Nephron (organoid): ENCODE results near the gene ZBTB24.

Experiments used
- H3K27ac Mint-ChIP-seq, 3 experiments: 2 replicates each; pipeline ENCODE4 v1.8.0; 2020; ENCODE audit warnings: mixed read lengths in 3 of 3, mild to moderate bottlenecking in 2 of 3, moderate library complexity in 1 of 3
- H3K27me3 Mint-ChIP-seq: 2 replicates; pipeline ENCODE4 v1.8.0; 2021; ENCODE audit warnings: low read depth, mild to moderate bottlenecking, moderate library complexity, mixed read lengths
- H3K36me3 Mint-ChIP-seq: 2 replicates; pipeline ENCODE4 v1.8.0; 2020; ENCODE audit warnings: low read depth, mixed read lengths
- H3K4me1 Mint-ChIP-seq: 2 replicates; pipeline ENCODE4 v1.8.0; 2020; ENCODE audit warnings: mixed read lengths
- H3K4me3 Mint-ChIP-seq, 3 experiments: 2 replicates each; pipeline ENCODE4 v1.8.0; 2020; ENCODE audit warnings: mild to moderate bottlenecking in 3 of 3, mixed read lengths in 3 of 3, moderate library complexity in 2 of 3
- H3K9me3 Mint-ChIP-seq: 2 replicates; pipeline ENCODE4 v1.8.0; 2020; ENCODE audit warnings: mixed read lengths
- CTCF ChIP-seq, 3 experiments: fragments of 200-600 bp; sonication (generic); IDR thresholded peaks; one replicate each; pipeline ENCODE4 v1.5.0; 2021; ENCODE audit warnings: antibody characterized with exemption in 3 of 3; ENCODE audit not compliant: unreplicated experiment in 3 of 3

The ZBTB24 gene

GRCh38 chr6:109474995-109475394 lies 8.0 kb downstream of the ZBTB24 start:
- Mint-ChIP-seq H3K4me3 (no peak overlapping the region), H3K9me3 (no peaks in the 10 kb centered on the region), H3K36me3 (peaks cover 71% of the 10 kb centered on the region), H3K4me1 (peaks cover 27% of the 10 kb centered on the region), H3K27me3 (no peaks in the 10 kb centered on the region), H3K27ac (peak overlapping the region in 1 of 3 experiments; percentile 44)
- no peak for TF ChIP-seq CTCF (IDR thresholded peaks at IDR 0.05; ENCODE audit: unreplicated experiment in 3 of 3)

DNA sequence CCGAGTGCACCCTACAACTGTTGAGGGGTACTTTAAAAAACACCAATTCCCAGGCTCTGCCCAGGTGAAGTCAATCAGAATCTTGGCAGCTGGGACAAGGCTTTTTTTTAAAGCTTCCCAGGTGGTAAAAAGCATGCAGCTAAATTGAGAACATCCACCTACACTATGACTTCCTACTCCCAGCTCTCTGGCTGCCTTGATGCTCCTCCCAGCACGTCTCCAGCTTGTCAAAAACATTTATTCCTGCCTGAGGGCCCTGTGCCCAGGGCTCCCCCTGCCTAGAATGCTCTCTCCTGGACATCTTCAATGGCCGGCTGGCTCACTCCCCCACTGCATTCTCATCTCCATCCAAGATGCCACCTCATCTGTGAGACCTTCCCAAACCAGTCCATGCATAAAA lies 9.9 kb downstream of the ZBTB24 start:
- Mint-ChIP-seq H3K4me1 (peaks cover 14% of the 10 kb centered on the region), H3K27ac (no peak overlapping the region), H3K36me3 (peaks cover 70% of the 10 kb centered on the region), H3K27me3 (no peaks in the 10 kb centered on the region), H3K4me3 (no peak overlapping the region), H3K9me3 (no peaks in the 10 kb centered on the region)
- no peak for TF ChIP-seq CTCF (IDR thresholded peaks at IDR 0.05; ENCODE audit: unreplicated experiment in 3 of 3)

DNA sequence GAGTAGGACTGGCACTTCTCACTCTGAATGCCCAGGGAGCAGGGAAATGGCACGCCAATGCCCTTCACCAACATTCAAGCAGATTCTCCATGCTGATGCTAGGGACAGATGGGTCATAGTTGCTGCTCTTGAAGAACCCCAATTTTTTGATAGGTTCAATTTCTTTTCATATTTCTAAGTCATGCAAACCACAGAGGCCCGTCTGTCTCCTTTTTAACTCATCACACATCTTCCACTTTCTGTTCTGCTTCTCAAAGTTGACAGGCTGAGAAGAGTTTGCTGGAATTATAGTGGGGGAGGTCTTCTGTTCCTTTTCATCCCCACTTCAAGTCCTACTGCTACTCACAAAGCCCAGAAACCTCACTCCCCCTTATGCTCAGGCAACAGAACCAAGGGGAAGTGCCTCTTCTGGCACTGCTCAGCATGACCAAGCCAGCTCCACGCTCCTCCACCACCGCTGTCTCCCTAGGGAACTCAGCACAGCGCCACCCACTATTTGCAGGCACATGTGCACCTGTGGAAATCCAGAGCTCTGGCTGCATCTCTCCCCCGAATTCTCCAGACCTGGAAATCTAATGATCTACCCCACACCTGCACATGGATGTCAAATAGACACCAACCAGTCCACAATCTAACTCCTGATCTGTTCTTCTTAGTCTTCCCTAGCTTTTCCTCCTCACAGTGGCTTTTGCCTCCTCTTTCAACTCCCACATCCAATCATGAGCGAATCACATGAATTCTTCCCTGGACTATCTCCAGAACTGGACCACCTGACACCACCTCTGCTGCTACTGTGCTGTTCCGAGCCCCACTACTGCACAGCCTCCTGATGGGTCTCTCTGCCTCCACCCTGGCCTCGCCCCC lies 10.7 kb downstream of the ZBTB24 start:
- no peaks in the 10 kb centered on the region for H3K27me3 Mint-ChIP-seq
- no peaks in the 10 kb centered on the region for H3K9me3 Mint-ChIP-seq
- H3K4me1 Mint-ChIP-seq, result peaks cover 6% of the 10 kb centered on the region
- peaks cover 73% of the 10 kb centered on the region for H3K36me3 Mint-ChIP-seq
- H3K4me3 Mint-ChIP-seq, result no peak overlapping the region
- TF ChIP-seq CTCF (IDR thresholded peaks at IDR 0.05; ENCODE audit: unreplicated experiment in 3 of 3), result no peak
- no peak overlapping the region for H3K27ac Mint-ChIP-seq

GRCh38 chr6:109471105-109471810 lies 11.8 kb downstream of the ZBTB24 start:
- TF ChIP-seq CTCF (IDR thresholded peaks at IDR 0.05; ENCODE audit: unreplicated experiment in 3 of 3), result no peak
- H3K27me3 Mint-ChIP-seq, result no peaks in the 10 kb centered on the region
- no peaks in the 10 kb centered on the region for H3K9me3 Mint-ChIP-seq

DNA sequence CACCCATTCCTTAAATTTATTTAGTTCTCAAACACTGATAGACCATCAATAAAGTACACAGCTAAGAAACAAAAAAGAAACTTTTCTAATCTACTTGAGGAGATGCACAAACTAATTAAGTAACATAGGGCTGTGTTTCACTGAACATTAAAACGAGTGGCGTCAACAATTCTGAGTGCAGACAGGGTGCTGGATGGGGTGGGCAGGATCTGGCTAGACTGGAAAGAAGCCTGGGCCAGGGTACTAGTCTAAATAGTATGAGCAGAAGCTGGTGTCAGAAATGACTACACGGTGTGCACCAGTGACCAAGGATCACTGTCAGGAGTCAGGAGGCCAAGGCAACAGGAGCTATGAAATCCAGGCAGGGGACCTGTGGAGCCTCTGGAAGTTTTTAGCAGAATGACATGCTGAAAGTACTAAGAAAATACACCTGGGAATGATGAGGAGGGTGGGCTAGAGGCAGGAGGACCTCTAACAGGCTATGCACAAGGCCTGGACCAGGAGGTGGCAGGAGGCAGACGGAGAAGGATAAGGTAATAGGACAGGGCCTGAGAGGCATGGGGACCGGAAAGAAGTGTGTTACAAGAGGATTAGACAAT lies 13.3 kb downstream of the ZBTB24 start:
- peak overlapping the region in 1 of 3 experiments; percentile 2 for H3K27ac Mint-ChIP-seq
- peaks cover 76% of the 10 kb centered on the region for H3K36me3 Mint-ChIP-seq
- H3K4me1 Mint-ChIP-seq, result no peaks in the 10 kb centered on the region
- no peaks in the 10 kb centered on the region for H3K27me3 Mint-ChIP-seq
- no peaks in the 10 kb centered on the region for H3K9me3 Mint-ChIP-seq
- H3K4me3 Mint-ChIP-seq, result no peak overlapping the region
- TF ChIP-seq CTCF (IDR thresholded peaks at IDR 0.05; ENCODE audit: unreplicated experiment in 3 of 3), result no peak

More at GRCh38 chr6:109471105-109471810, 11.8 kb downstream of the ZBTB24 start:
- Mint-ChIP-seq H3K4me1 (peaks cover 2% of the 10 kb centered on the region), H3K27ac (no peak overlapping the region), H3K4me3 (no peak overlapping the region), H3K36me3 (peaks cover 78% of the 10 kb centered on the region)
